HG03025 (cell line): ENCODE measurements around the gene ASB12.
A peak's percentile ranks its signal among the peaks of the same experiment; 100 is the strongest.
"Not testable (repeated sequence)": the region's sequence is repeated elsewhere in the genome, so short reads cannot be mapped to it uniquely, and the experiment has no call there.

Experiments used
- ATAC-seq: cut with Tn5 transposase; IDR thresholded peaks from one replicate; pipeline ENCODE4 v1.9.1; 2021; ENCODE audit warnings: mild to moderate bottlenecking, moderate library complexity; ENCODE audit not compliant: unreplicated experiment, low FRiP score

Gene ASB12, protein sequence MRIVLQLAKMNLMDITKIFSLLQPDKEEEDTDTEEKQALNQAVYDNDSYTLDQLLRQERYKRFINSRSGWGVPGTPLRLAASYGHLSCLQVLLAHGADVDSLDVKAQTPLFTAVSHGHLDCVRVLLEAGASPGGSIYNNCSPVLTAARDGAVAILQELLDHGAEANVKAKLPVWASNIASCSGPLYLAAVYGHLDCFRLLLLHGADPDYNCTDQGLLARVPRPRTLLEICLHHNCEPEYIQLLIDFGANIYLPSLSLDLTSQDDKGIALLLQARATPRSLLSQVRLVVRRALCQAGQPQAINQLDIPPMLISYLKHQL

DNA sequence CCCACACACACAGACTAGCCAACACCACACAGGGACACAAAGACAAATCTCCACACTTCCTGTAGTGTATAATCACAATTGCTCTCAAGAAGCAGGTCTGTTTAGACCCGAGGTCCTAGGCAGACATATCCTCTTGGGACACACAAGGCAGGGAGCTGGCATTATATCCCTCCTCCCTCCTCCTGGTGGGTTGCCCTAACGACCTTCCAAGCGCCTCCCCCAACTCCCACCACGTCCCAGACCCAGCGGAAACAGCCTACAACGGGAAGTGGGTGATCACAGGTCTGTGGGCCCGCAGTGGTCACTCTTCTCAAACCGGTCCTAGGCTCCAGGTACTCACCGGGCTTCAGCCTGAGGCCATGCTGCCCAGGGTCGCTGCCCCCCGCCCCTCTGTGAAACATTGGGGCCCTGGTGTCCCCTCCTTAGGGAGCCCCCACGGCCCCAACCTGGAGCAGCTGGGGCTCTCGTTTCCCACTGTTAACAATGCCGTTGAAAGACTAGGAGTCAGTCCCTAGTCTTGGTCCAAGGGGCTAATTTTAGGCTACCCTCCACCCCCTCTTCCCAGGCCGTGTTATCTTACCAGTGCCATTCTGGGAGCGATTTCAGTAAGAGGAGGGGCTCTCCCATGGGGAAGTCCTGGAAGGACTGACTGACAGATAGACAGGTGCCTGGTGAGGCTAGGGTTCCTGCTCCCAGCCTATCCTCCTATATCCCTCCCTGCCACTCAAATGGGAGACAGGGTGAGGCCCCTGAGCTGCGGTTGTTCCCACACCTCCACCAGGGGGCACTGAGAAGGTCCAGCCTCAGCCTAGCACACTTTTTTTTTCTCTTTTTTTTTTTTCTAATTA, at the start of gene ASB12:
ASB12 (minus strand) TSS at position 485 of the 848 bp plus-strand sequence. CDS start 4,957 bp downstream, outside the sequence.
- no peak for ATAC-seq

DNA sequence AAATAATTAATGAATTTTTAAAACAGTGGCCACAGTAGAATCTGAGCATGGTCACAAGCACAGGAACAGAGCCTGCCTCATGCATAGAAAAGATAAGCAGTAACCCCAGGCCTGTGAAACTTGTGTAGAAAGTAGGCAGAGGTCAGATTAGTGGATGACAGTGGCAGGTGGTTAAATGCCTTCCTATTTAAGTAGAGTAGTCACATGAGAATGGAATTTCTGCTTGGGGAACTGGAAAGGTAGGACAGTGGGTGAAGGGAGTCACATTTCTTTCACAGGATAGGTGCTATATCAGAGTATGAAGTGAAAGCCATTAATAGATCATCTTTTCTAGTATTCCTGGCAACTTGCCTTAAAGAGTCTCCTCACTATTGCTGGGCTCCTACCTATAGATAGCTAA, 34.9 kb upstream of the ASB12 start:
- no peak for ATAC-seq

DNA sequence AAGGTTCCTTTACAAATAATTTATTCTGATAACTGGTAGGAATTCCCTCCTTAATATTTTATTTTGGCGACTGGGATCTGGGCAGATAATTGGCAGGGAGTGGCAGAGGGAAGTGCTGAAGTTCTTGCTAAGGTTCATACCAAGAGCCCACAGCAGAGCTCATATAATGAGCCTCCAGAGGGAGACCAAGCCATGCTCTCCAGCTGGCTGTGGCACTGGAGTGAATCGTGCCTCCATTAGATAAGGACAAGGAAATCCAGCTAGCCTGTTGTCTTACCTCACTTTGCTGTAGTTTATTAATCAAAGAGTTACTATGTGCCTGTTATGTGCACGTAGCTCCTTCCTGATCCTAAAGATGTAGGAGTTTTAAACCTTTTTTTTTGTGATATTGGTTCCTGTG, 1.3 kb downstream of the ASB12 start:
- no peak for ATAC-seq

DNA sequence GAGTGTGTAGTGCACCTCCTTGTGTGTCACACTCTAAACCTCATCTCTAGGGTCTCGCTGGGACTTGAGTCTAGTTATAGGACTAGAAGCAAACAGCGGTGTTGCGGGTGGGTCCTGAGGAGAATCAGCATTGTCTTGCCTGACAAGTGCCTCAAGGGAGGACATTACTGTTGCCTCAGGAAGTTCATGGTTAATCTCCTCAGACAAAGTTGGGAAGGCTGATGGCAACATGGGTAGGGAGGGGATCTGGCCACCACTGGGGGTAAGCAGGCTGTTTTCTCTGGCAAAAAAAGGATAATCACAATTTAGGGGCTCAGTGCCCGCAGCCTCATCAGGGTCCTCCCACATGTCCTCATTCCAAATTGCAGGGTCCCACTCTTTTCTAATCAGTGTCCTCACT, 12.4 kb downstream of the ASB12 start:
- no peak for ATAC-seq

DNA sequence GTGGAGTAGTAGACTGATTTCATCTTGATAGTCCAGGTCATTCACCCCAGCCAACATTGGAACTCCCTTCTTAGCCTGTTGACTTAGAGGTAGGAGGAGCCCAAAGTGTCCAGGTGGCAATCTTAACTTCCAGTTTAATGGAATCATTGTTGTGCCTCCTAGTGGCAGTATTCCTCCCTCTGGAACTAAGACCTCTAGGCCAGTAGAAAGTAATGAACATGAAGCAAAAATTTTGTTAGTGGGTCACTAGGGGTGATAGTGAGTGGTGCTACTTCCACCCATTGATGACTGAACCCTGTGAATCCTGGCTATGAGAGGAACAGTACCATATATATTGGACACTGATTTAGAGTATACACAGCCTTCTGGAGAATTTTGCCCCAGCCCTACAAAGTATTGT, 16.4 kb downstream of the ASB12 start:
- not testable (repeated sequence) for ATAC-seq

DNA sequence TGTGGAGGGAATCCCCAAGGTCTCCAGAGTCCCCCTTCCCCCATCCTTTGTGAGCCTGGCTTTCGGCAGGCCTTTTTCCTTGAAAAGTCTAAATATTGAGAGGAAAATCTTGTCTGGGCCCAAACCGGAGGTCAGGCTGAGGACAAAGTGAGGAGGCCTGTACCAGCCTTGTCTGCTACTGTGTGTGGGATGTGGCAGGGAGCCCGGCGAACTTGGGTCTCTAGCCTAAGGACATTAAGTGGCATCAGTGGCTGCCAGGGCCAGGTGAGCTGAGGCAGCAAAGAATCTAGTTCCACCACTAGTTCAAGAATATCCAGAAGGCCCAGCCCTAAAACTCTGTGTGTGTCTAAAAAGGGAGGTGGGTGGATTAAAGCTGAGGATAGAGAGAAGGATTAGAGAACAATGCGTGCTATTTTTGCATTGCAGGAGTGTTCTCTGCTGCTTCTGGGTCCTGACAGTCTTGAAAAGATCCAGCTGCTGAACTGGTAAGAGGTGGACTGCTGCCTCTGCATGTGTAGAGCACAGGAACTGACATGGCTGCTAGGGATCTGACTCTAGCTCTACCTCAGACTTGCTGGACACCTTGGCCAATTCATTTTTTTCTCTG, 23.7 kb downstream of the ASB12 start:
- no peak for ATAC-seq

DNA sequence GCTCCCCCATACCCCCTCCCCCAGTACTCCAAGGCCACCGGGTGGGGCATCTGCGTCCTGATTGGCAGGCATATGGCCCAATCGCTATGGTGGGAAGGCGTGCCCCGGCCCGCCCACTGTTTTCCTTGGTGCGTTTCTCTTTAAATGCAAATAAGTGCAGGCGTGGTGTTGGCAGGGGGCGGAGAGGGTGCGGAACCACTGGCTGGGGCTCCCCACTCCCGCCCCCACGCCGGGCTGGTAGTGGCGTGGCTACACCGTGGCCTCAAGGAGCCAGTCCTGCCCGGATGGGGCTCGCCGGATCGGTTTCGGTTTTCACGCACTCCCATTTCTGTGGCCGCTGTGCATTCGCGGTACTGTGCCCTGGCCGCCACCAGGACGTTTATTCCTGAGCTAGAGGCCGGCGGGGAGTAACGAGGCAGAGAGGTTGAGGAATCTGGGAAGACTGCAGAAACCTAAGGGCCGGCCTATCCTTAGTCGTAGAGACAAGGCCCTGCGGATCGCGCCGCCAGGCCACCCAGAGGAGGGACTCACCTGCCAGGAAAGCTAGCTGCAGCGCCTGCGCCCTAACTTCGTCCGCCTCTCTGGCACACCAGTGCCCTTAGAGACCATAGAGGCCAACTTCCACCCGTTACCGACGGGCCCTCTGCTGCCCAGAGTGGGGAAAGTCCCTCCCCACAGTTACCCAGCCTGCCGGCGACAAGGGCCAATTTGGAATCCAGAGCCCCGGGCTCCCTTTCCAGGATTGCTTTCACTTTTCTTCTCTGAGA, 24.5 kb downstream of the ASB12 start:
- peak; percentile 87 for ATAC-seq

DNA sequence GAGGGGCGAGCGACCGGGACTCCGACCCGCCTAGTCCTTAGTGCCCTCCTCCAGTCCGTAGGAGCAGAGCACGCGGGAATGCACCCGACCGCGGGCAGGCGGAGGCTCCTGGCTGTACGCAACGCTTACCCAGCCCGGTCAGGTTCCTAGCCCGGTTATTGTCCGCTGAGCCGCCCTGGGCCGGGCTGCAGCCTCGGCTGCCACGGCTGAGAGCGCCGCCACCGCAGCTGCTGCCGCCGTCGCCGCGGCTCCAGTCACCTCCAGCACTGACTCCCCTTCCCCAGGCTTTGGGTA, 25.0 kb downstream of the ASB12 start, which contains the start of gene AMER1:
AMER1 (minus strand) TSS at position 268 of the 294 bp plus-strand sequence. CDS start 12,422 bp downstream, outside the sequence.
- peak; percentile 40 for ATAC-seq

DNA sequence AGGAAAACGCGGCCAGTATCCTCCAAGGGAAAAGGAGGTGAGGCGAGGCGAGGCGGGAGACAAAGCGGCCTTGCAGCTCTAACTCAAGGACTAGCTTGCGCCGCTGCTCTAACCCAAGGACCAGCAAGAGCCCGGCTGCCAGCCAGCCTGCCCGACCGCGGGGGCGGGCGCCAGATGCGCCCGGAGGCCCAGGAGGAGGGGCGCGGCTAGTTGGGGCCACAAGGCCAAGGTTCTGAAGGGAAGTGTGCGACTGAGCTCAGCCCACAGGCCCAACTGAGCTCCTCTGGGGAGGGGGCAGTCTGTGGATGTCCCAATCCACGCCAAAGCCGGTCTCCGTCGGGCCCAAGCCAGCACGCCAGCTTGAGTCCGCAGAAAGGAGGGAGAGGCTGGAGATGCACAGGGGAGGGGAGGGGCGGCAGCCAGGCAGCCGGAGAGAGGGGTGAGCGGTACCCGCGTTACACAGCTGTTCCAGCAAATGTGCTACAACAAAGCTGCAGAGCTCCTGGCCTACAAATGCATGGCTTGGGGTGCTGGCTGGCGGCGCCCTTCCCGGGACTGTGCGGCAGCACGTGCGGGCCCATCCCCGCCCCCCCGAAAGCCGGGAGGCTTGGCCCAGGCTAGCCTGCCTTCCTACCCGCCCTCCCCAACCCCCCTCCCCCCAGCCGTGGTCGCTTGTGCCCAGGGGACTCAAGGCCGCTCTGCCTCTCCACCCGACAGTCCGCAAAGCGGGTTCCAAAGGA, 25.5 kb downstream of the ASB12 start:
- ATAC-seq = peak; percentile 12

DNA sequence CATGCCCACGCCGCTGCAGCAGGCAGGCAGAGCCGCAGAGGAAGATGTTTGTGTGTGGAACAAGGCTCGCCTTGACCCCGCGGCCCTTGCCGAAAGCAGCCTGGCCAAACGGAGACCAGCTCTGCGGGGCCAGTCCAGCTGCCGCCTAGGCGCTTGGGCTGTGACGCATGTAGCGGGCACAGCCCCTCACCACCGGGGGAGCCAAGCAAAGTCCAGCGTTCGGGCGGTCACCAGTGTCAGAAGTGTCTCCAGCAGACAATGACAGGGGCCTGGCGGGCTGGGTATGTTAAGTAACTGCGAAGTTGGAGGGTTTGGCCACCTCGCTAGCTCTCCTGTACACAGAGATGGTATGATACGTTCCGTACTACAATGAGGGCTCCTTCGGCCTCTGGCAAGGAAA, 26.2 kb downstream of the ASB12 start:
- ATAC-seq = no peak

DNA sequence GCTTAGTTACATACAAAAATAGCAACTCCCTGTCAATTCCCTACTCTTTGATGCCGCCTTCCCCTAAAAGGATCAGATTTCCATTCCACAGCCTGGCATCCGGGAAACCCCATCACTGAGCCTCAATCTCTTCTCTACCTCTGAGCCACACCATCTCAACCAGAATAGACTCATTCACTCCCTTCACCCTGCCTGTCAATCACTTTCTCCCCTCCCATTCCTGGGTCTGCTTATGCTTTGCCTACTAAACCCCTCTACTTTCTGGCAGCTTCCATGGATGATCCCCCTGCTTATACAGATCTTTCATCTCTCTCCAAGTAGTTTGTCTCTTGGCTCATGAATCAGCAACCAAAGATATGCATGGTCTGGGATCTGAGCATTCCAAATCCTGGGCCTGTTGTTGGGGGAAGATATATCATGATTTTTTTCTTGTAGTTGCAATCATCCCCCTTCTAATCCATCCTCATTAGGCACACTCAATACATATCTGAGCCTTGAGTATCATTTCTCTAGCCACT, 27.5 kb downstream of the ASB12 start:
- ATAC-seq = no peak

DNA sequence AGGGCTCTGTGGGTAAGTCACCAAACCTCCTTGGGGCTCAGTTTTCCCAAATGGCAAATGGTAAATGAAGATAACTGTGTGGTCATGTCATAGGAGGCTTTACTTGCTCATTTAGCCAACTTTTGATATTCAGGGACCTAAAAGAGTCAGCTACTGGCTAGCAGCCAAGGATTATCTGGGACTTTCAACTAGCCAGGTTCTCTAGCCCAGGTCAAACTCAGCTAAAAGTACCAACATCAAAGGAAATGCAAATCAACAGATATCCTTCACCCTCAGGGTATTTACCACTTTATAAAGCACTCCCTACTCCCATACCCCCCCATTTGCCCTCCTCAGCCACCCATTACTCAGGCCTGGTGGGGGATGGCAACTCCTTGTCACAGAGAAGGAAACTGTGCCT, 32.4 kb downstream of the ASB12 start:
- no peak for ATAC-seq

DNA sequence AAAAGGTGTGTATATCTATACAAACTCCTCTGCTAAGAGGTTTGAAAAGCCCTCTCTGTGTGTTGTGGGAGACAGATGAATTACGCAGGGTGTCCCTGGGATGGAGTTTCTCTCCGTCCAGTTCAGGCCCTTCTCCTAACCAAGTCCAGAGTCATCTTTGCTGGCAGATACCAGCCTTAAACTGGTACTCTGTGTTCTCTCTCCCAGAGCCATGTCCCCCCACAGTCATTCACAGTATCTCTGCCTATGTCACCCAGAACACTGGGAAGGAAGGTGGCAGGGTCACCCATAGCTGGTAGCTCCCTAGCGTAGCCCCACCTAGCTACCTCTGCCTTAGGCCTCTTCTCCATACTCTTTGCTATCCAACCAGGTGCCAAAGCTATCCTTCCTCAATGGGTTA, 33.8 kb downstream of the ASB12 start:
- ATAC-seq = no peak

DNA sequence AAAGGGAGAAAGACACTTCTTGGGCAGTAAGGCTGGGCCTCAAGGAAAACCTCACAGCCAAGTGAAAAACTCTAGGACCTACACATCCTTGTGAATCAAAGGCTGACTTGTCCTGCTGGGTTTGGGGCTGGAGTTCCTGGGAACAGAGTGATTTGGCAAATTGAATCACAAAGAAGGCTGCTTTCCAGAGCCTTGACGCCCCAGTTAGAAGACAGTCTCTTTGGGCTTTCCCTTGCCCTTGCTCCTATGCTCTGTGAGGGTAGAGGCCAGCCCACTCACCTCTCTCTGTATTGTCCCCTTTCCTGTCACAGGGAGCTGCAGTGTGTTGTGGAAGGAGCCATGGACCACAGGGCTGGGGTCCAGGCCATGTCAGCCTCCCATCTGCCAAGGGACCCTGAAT, 34.5 kb downstream of the ASB12 start:
- no peak for ATAC-seq

DNA sequence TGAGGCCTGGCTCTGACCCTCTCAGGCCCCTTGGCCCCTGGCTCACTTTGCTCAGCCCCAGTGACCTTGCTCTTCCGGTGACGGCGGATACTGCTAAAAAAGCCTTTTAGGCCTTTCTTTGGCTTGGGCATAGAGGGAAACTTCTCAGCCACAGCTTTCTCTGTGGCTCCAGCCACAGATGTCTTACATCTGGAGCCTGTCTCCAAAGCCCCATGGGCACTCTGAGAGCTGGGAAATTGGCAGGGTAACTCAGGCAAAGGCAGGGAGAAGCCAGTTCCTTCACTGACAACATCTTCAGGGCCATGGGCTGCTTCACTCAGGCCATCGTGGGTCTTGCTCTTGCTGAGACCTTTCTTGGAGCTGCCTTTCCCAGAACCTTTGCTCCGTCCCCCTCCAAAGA, 37.7 kb downstream of the ASB12 start:
- ATAC-seq = no peak

DNA sequence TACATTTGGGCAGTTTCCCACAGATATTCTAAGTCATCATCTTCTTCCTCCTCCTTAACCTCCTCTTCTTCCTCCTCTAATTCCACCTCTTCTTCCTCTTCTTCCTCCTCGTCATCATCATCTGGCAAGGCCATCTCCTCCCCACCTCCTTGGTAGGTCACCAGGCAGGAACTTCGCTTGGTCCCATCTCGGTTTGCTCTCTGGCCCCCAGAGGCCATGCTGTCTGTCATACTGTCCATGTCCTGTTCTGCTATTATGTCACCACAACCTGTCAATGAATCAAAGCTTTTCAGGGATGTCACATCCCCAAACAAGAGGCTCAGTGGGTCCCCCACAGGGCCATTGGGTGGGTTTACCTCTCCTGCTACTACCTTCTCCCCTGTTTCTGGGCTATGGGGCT, 38.4 kb downstream of the ASB12 start:
- no peak for ATAC-seq

DNA sequence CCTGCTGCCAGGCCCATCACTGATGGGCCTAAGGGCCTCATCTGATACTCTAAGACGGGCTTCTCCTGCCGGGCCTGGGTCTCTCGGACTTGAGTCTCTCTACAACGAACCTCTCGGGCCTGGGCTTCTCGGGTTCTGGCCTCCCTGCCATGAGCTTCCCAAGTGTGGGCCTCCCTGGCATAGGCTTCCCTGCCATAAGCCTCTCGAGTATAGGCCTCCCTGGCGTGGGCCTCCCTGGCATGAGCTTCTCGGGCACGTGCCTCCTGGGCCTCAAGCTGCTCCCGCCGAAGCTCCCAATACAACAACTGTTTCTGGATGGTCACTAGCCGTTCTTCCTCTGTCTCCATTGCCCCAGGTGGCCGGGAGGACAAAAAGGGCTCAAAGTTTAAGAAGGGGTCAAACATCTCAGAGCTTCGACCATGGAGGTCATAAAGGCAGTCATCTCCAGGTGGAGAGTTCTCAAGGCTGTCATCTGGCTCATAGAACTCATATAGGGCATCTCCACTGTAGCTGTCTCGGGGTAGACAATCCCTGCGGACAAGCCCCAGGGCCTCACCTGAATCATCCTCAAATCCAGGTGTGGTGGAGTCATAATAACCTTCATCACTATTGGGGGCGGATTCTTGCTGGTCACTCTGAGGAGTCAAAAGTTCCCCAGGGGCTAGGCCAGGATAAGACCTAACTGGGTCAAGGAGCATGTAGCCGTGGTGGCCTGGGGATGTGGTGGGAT, 39.0 kb downstream of the ASB12 start:
- no peak for ATAC-seq

DNA sequence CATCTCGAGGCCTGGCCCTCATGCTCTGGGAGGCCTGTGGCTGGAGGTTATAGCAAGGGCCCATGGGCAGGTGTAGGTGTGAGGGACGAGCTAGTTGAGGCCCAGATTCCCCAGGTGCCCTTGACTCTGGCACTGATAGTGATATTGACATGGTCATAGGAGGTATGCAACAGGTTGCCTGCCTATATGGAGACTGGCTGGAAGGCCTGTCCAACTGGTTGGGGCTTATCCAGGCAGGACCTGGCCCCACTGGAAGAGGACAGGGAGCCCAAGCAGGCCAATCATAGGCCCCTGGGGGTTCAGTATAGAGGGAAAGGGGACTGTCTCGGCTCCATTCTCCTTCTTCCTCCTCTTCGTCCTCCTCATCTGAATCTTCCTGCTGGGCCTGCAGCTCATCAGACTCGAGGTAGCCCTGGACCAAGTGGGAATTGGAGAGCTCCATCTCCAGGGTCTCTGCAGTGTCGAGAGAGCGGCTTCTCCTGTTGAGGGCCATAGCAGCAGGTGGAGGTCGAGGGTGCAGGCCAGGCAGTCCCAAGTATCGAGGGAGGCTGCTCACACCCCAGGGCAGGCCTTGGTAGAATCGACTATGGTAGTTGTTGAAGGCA, 40.2 kb downstream of the ASB12 start:
- no peak for ATAC-seq

DNA sequence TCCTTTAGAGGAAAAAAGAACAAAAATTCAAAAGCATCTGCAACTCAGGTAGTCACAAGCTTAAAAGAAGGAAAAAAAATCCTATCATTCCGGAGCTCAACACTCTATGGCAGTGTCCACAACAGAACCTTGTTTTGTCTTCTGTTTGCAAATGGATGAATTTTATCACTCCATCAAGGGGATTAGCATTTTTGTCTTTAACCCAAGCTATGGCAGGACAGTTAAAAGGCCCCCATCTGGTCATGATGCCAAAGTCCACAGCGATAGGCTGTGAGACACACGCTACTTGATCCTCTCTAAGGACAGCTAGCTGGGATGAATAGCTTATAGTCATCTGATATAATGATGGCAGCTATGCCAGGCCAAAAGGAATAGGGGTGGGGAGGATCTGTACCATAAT, 41.5 kb downstream of the ASB12 start:
- no peak for ATAC-seq
